ENCODE data around the gene OTUB2.

The OTUB2 gene

DNA sequence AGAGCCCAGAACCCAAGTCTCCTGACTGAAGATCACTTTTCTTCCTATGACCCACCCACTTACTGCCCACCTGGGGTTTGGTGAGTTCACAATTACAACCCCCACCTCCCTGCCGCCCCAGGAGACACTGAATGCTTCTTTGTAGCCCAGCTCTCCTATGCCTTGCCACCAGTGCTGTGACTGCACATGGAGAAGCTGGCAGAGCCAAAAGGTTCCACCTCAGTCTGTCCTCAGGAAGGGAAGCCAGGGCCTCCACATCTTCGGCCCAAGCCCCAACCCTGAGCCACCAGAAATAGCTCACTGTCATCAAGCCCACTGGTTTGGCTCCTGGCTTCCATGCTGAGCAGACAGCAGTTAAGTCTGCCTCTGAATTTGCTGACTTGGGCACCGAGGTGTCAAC, 25.6 kb downstream of the OTUB2 start:
- WGBS (ENCODE audit: extremely low coverage, insufficient coverage, insufficient read length): no CpG with 5 or more reads among the region's 3 CpGs
- Histone ChIP-seq H3K4ac (ENCODE audit: low read depth, low read length) (no peak overlapping the region), H4K8ac (ENCODE audit: low read depth, low read length) (no peak overlapping the region), H3K9me3 (ENCODE audit: insufficient read depth, low read depth, low read length) (no peaks in the 10 kb centered on the region), H2BK120ac (ENCODE audit: insufficient read depth, low read length, poor library complexity) (no peak overlapping the region), H4K91ac (ENCODE audit: low read depth, low read length) (no peak overlapping the region), H3K79me2 (ENCODE audit: control insufficient read depth, insufficient read depth, low read length, poor library complexity) (no peaks in the 10 kb centered on the region), H3K4me1 (ENCODE audit: control insufficient read depth in 1 of 2, insufficient read depth in 2 of 2, low read length in 2 of 2) (no peaks in the 10 kb centered on the region), H3K79me1 (ENCODE audit: low read length) (no peaks in the 10 kb centered on the region), H3K4me2 (ENCODE audit: low read length) (no peak overlapping the region), H2BK5ac (ENCODE audit: low read depth, low read length, poor library complexity) (no peak overlapping the region), H4K12ac (ENCODE audit: low read depth, low read length) (no peak overlapping the region), H3K27me3 (ENCODE audit: insufficient read depth, low read length) (no peaks in the 10 kb centered on the region), H2AK5ac (ENCODE audit: low read length) (no peak overlapping the region), H3K18ac (ENCODE audit: low read length) (no peak overlapping the region), H3K14ac (ENCODE audit: low read length) (no peak overlapping the region), H2BK12ac (ENCODE audit: low read length) (no peak overlapping the region), H2AFZ (ENCODE audit: insufficient read depth, low read length, poor library complexity) (no peak overlapping the region), H3K9ac (ENCODE audit: low read length) (no peak overlapping the region), H3K23ac (ENCODE audit: low read length) (no peak overlapping the region), H3K27ac (ENCODE audit: low read depth, low read length) (no peak overlapping the region), H3K4me3 (ENCODE audit: low read depth, low read length) (no peak overlapping the region), H3K36me3 (ENCODE audit: control insufficient read depth in 1 of 2, insufficient read depth in 2 of 2, low read length in 2 of 2) (peaks cover 46 to 78% of the 10 kb centered on the region in 2 experiments)
- DNase-seq: no peak

DNA sequence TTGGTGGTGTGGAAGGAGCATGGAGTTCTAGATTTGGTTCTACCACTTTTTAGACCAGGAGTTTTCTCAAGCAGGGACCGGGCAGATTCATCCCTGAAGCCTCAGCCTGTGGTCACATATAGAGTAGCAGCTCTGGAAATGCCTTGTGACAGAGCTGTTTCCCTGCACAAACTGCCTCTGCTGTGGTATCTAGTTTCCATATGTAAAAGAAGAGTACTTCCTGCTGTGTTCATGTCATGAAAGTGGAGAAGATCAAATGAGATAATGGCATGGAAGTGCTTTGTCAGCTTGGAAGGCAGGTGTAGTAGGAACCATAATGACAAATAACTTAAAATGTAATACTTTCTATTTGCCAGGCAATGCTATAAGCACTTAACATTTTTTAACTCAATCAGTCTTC, 26.1 kb downstream of the OTUB2 start:
- H3K79me1 ChIP-seq (ENCODE audit: low read length): no peaks in the 10 kb centered on the region
- no peak overlapping the region for H2AK5ac ChIP-seq (ENCODE audit: low read length)
- no peak overlapping the region for H4K12ac ChIP-seq (ENCODE audit: low read depth, low read length)
- no peak overlapping the region for H3K27ac ChIP-seq (ENCODE audit: low read depth, low read length)
- H3K4ac ChIP-seq (ENCODE audit: low read depth, low read length): no peak overlapping the region
- no peak overlapping the region for H3K23ac ChIP-seq (ENCODE audit: low read length)
- no peak overlapping the region for H4K8ac ChIP-seq (ENCODE audit: low read depth, low read length)
- H3K27me3 ChIP-seq (ENCODE audit: insufficient read depth, low read length): no peaks in the 10 kb centered on the region
- no peaks in the 10 kb centered on the region for H3K79me2 ChIP-seq (ENCODE audit: control insufficient read depth, insufficient read depth, low read length, poor library complexity)
- peaks cover 42 to 74% of the 10 kb centered on the region in 2 experiments for H3K36me3 ChIP-seq (ENCODE audit: control insufficient read depth in 1 of 2, insufficient read depth in 2 of 2, low read length in 2 of 2)
- no CpG with 5 or more reads among the region's 1 CpG for WGBS (ENCODE audit: extremely low coverage, insufficient coverage, insufficient read length)
- H3K4me3 ChIP-seq (ENCODE audit: low read depth, low read length): no peak overlapping the region
- H4K91ac ChIP-seq (ENCODE audit: low read depth, low read length): no peak overlapping the region
- H3K18ac ChIP-seq (ENCODE audit: low read length): no peak overlapping the region
- no peak overlapping the region for H3K9ac ChIP-seq (ENCODE audit: low read length)
- no peak overlapping the region for H2BK12ac ChIP-seq (ENCODE audit: low read length)
- no peak overlapping the region for H2BK120ac ChIP-seq (ENCODE audit: insufficient read depth, low read length, poor library complexity)
- DNase-seq: no peak
- no peak overlapping the region for H3K4me2 ChIP-seq (ENCODE audit: low read length)
- H3K14ac ChIP-seq (ENCODE audit: low read length): no peak overlapping the region
- H3K9me3 ChIP-seq (ENCODE audit: insufficient read depth, low read depth, low read length): no peaks in the 10 kb centered on the region
- no peak overlapping the region for H2AFZ ChIP-seq (ENCODE audit: insufficient read depth, low read length, poor library complexity)
- H2BK5ac ChIP-seq (ENCODE audit: low read depth, low read length, poor library complexity): no peak overlapping the region
- no peaks in the 10 kb centered on the region for H3K4me1 ChIP-seq (ENCODE audit: control insufficient read depth in 1 of 2, insufficient read depth in 2 of 2, low read length in 2 of 2)

DNA sequence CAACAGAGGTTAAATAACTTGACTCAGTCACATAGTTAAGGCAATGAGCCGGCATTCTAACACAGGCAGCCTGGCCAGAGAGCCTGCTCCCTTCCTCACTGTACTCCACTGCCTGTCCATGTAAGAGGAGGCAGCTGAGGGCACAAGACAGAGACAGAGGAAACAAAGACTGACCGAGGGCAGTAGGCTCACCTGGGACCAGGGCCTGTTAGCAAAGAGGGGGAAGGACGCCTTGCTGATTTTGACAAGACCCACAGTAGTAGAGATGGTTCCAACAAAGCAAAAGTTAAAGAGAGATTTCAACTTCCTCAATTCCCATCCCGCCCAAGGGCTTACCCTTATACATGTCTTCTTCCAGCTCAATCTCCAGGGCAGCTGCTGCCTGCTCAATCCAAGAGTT, 26.5 kb downstream of the OTUB2 start:
- Histone ChIP-seq H3K18ac (ENCODE audit: low read length) (no peak overlapping the region), H3K36me3 (ENCODE audit: control insufficient read depth in 1 of 2, insufficient read depth in 2 of 2, low read length in 2 of 2) (peaks cover 39 to 72% of the 10 kb centered on the region in 2 experiments), H2BK120ac (ENCODE audit: insufficient read depth, low read length, poor library complexity) (no peak overlapping the region), H4K8ac (ENCODE audit: low read depth, low read length) (no peak overlapping the region), H3K4me1 (ENCODE audit: control insufficient read depth in 1 of 2, insufficient read depth in 2 of 2, low read length in 2 of 2) (no peaks in the 10 kb centered on the region), H3K27me3 (ENCODE audit: insufficient read depth, low read length) (no peaks in the 10 kb centered on the region), H3K27ac (ENCODE audit: low read depth, low read length) (no peak overlapping the region), H4K12ac (ENCODE audit: low read depth, low read length) (no peak overlapping the region), H3K4ac (ENCODE audit: low read depth, low read length) (no peak overlapping the region), H3K9me3 (ENCODE audit: insufficient read depth, low read depth, low read length) (no peaks in the 10 kb centered on the region), H2BK12ac (ENCODE audit: low read length) (no peak overlapping the region), H2AFZ (ENCODE audit: insufficient read depth, low read length, poor library complexity) (no peak overlapping the region), H3K4me3 (ENCODE audit: low read depth, low read length) (no peak overlapping the region), H2AK5ac (ENCODE audit: low read length) (no peak overlapping the region), H3K23ac (ENCODE audit: low read length) (no peak overlapping the region), H2BK5ac (ENCODE audit: low read depth, low read length, poor library complexity) (no peak overlapping the region), H3K4me2 (ENCODE audit: low read length) (no peak overlapping the region), H4K91ac (ENCODE audit: low read depth, low read length) (no peak overlapping the region), H3K9ac (ENCODE audit: low read length) (no peak overlapping the region), H3K79me2 (ENCODE audit: control insufficient read depth, insufficient read depth, low read length, poor library complexity) (no peaks in the 10 kb centered on the region), H3K79me1 (ENCODE audit: low read length) (no peaks in the 10 kb centered on the region), H3K14ac (ENCODE audit: low read length) (no peak overlapping the region)
- WGBS (ENCODE audit: extremely low coverage, insufficient coverage, insufficient read length): no CpG with 5 or more reads among the region's 4 CpGs
- DNase-seq: no peak

DNA sequence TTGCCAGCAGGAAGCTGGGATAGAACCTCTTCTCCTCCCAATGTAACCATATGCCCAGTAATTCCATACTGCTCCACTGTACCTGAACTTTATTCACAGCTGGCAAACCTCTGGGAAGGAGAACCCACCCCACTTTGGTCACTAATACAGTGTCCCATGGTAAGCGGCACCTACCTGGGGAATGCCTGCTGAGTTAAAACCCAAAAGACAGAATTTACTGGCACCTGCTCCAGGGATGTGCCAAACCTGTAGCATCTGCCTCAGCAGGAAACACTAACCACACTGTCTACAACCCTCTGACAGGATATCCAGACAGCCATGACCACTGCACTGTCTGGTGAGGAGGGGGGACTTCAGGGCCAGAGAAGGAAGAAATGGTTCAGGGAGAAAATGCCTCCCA, 28.3 kb downstream of the OTUB2 start:
- no peaks in the 10 kb centered on the region for H3K27me3 ChIP-seq (ENCODE audit: insufficient read depth, low read length)
- no peak overlapping the region for H2AFZ ChIP-seq (ENCODE audit: insufficient read depth, low read length, poor library complexity)
- H3K79me2 ChIP-seq (ENCODE audit: control insufficient read depth, insufficient read depth, low read length, poor library complexity): no peaks in the 10 kb centered on the region

More for the DNA sequence above, 28.3 kb downstream of the OTUB2 start:
- Histone ChIP-seq H3K79me1 (ENCODE audit: low read length) (no peaks in the 10 kb centered on the region), H4K12ac (ENCODE audit: low read depth, low read length) (no peak overlapping the region), H3K4me3 (ENCODE audit: low read depth, low read length) (peak overlapping the region; percentile 8), H3K14ac (ENCODE audit: low read length) (no peak overlapping the region), H2BK5ac (ENCODE audit: low read depth, low read length, poor library complexity) (no peak overlapping the region), H2BK12ac (ENCODE audit: low read length) (no peak overlapping the region), H3K9me3 (ENCODE audit: insufficient read depth, low read depth, low read length) (no peaks in the 10 kb centered on the region), H3K4me1 (ENCODE audit: control insufficient read depth in 1 of 2, insufficient read depth in 2 of 2, low read length in 2 of 2) (no peaks in the 10 kb centered on the region), H3K23ac (ENCODE audit: low read length) (no peak overlapping the region), H3K9ac (ENCODE audit: low read length) (no peak overlapping the region), H3K36me3 (ENCODE audit: control insufficient read depth in 1 of 2, insufficient read depth in 2 of 2, low read length in 2 of 2) (peaks cover 31 to 68% of the 10 kb centered on the region in 2 experiments), H4K8ac (ENCODE audit: low read depth, low read length) (no peak overlapping the region), H3K18ac (ENCODE audit: low read length) (no peak overlapping the region), H3K27ac (ENCODE audit: low read depth, low read length) (no peak overlapping the region), H3K4me2 (ENCODE audit: low read length) (no peak overlapping the region), H3K4ac (ENCODE audit: low read depth, low read length) (no peak overlapping the region), H2BK120ac (ENCODE audit: insufficient read depth, low read length, poor library complexity) (no peak overlapping the region), H2AK5ac (ENCODE audit: low read length) (no peak overlapping the region), H4K91ac (ENCODE audit: low read depth, low read length) (no peak overlapping the region)
- DNase-seq: no peak
- WGBS (ENCODE audit: extremely low coverage, insufficient coverage, insufficient read length): no CpG with 5 or more reads among the region's 1 CpG

Measured in trophoblast cell (in vitro differentiated cells and primary cell).